GM21528 (cell line): ENCODE data around the gene EXOC3L2.
"Not testable (repeated sequence)": the region's sequence is repeated elsewhere in the genome, so short reads cannot be mapped to it uniquely, and the experiment has no call there.

ENCODE experiments used
- ATAC-seq: cut with Tn5 transposase; IDR thresholded peaks from one replicate; pipeline ENCODE4 v1.9.1; 2021; ENCODE audit warnings: mild to moderate bottlenecking, moderate library complexity; ENCODE audit not compliant: unreplicated experiment, low FRiP score

The EXOC3L2 gene

DNA sequence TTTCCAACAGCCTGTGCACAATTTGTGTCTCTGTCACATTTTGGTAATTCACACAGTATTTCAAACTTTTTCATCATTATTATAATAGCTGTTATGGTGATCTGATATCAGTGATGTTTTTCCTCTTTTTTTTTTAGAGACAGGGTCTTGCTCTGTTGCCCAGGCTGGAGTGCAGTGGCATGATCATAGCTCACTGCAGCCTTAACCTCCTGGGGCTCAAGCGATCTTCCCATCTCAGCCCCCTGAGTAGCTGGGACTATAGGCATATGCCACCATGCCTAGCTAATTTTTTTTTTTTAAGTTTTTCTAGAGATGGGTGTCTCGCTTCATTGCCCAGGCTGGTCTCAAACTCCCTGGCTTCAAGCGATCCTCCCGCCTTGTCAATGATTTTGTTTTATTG lies 11.6 kb upstream of the EXOC3L2 start:
- ATAC-seq: no peak

DNA sequence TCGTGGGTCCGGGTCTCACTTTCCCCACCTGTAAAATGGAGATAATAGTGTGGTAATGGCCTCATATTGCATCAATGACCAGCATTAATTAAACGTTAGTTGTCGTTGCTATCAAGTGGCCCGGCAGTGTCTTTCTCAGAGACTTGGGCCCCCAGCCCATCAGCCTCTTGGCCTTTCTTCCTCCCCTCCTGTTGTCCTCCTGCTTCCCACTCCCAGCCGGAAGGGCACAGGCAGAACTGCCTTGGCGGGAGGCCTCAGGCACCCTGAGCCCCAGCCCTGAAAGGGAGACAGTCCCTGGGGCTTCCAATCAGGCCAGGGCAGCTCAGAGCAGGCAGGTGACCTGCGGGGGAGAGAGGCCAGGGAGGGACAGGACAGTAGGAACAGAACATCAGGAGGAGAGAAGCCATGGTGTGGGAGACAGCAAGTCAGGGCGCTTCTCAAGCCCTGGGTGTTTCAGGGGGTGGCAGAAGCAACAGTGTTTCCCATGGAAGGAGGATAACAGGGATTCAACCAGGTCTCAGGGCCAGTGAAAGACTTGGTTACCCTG lies 10.5 kb upstream of the EXOC3L2 start:
- ATAC-seq: no peak

DNA sequence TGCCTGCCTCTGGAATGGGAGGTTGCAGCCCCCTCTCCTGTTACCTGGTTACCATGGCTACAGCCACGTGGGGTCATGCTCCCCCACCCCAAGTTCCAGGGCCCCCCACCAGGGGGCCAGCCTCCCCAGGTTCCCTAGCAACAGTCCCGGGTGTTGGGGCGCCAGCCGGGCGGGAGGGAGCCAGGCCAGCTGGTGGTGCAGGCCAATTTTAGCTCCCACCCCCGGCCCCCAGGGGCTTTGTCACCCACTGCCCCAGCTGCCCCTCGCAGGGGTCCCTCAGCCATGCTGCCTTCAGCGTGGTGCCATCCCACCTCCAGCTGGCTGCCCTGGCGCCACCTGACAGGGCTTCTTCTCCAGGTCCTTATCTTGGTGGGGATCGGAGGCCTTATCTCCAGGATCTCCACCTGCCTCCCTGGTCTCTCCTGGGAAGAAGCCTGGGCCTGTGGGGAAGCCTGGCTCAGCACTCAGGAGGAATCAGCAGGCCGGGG lies 8.9 kb upstream of the EXOC3L2 start:
- ATAC-seq: no peak

DNA sequence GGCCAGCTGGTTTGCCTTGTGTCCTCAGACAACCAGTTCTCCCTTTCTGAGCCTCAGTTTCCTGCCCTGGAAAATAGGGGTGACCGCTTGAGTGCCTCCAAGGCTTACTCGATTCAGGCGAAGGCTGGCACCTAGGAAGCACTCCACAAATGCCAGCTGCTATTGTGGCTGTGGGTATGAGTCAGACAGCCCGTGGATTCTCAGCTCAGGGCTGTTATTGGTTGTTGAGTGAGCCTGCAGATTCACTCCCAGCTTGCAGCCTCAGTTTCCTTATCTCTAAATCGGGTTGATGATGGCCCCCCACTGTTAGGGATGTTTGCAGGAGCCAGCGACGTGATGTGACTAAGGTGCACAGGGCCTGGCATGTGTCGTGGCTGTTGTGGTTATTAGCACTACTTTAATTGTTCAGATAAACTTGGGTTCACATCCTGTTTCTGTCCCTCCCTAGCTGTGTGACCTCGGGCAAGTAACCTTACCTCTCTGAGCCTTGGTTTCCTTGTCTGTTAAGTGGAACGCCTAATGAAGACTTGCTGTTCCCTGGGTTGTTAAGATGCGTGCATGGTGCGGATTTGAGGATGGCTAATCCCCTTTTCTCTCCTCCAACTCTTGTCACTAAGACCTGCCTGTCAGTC lies 8.3 kb upstream of the EXOC3L2 start:
- no peak for ATAC-seq

DNA sequence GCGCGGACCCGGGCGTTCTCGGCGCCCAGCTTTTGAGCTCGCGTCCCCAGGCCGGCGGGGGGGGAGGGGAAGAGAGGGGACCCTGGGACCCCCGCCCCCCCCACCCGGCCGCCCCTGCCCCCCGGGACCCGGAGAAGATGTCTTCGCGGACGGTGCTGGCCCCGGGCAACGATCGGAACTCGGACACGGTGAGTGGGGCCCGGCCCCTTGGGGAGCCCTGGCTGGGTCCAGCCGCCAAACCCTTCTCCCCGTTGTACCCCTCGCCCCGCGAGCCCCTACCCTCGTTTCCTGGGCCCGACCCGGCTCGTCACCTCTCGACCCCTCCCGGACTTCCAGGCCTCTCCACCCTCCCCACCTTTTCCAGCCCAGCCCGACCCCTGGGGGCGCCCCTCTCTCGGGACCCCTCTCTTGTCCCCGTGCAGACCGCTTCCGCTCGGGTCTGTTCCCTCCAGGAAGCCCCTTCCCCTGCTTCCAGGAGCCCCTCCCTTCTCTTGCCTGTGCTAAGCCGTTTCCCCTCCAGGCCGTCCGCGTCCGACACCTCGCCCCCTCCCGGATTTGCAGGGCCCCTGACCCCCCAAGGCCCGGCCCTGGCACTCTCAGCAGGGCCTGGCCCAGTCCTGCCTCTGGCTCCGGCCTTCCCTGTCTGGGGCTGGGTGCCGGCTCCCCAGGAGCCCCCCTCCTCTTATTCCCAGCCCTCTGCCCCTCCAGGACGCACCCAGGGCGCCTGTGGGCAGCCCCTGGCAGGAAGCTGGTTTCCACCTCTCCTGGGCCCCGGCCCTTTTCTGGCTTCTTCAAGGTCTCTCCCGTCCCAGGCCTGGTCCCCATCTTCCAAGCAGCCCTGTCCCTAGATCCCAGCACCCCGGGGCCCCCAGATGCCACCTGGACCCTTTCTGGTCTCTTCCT lies 6.5 kb upstream of the EXOC3L2 start:
- ATAC-seq: no peak

DNA sequence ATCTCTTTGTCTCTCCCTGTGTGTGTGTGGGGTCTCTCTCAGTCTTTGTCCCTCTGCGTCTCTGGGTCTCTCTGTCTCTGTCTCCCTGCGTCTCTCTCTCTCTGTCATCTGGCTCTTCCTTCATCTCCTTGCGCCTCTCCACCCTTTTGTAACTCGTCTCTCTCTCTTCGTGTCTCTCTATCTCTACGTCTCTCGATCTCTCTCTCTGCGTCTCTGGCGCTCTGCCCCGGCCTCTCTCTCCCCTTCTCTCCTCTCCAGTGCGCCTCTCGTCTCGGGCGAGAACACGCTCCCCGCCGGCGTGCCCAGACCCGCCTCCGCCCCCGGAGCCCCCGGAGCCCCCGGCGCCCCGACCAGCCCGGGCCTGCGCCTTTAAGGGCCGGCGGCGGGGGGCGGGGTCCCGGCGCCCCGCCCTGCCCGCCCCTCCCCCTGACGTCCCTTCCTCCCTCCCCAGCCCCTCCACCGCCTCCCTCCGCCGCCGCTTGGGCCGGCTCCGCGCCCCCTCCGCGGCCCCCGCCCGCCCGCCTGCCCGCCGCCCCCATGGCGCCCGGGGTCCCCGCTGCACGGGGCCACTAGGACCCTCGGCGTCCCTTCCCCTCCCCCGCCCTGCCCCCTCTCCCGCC lies 5.7 kb upstream of the EXOC3L2 start, which contains the start of gene MARK4:
TSS of gene MARK4 (plus strand) at position 440 of the 620 bp plus-strand sequence. CDS start 318 bp downstream, outside the sequence.
- no peak for ATAC-seq

DNA sequence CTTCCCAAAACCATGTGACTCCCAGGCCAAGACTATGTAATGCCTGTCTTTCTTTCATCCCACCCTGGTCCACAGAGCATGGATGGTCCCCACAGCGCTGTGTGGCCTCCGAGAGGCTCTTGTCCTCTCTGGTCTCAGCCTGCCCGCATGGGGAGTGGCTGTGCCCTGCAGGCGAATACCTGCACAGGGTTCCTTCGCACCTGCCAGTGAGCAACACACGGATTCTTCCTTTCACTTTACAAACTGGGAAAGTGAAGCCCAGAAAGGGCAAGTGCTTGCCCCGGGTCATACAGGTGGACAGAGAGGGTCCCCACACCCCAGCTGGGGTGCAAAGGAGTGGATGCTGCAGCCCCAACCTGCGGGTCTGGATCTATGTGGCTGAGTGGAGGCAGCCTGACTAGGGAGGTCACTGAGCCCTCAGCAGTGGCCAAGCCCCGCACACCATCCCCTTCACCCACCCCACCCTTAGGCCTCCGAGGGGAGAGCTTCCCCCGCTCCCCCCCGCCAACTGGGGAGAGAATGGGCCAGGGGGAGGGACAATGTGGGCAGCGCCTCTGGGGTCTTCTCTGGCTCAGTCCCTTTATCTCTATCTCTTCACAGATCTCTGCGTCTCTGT lies 5.1 kb upstream of the EXOC3L2 start:
- ATAC-seq: no peak

DNA sequence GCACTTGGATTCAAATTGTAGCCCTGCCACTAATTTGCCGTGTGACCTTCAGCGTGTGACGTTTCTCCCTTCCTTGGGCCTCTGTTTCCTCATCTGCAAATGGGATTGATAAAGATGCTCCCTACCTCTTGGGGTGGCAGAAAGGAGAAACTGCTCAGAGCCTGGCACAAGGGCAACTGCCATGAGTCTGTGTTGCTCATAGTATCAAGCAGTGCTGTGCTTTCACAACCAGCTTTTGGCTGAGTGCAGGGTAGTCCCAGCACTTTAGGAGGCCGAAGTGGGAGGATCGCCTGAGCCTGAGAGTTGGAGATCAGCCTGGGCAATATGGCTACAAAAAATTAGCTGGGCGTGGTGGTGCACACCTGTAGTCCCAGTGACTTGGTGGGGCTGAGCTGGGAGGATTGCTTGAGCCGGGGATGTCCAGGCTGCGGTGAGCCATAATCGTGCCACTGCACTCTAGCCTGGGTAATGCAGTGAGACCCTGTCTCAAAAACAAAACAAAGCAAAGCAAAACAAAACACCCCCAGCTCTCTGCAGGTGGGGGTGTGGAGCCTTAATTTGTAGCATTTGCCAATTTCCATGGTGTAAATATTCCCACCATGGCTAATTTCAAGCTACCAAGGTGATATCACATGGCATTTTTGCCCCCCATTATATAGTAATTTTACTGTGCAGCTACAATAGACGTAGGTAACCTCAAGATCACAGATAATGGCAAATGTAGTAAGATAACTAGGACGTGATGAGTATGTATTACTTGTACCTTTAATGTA lies 4.2 kb upstream of the EXOC3L2 start:
- ATAC-seq: no peak

DNA sequence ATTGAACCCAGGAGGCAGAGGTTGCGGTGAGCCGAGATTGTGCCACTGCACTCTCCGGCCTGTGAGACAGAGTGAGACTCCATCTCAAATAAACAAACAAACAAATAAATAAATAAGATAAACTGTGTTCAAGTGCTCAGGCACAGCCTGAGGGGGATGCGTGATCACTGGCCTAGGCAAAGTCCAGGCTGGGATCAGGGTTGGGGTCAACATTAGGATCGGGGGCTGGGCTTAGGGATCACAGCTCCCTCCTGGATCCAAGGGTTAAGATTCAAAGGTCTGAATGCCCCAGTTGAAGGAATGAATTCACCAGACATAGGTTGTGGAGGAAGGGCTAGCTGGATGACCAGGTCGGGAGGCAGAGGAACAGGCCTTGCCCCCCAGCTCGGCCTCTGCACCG lies 1.9 kb upstream of the EXOC3L2 start:
- ATAC-seq: no peak

DNA sequence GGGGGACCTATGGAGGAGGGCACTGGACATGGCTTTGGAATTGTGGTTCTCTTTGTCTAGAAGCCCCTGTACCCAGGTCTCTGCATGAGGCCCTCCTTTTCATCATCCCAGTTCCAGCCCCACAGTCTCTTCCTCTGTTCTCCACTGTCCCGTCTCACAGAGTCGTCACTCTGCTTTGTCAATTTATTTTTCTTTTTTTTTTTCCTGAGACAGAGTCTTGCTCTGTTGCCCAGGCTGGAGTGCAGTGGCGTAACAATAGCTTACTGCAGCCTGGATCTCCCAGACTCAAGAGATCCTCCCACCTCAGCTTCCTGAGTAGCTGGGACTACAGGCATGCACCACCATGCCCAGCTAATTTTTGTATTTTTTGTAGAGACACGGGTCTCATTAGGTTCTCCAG lies 619 bp upstream of the EXOC3L2 start:
- ATAC-seq: no peak

DNA sequence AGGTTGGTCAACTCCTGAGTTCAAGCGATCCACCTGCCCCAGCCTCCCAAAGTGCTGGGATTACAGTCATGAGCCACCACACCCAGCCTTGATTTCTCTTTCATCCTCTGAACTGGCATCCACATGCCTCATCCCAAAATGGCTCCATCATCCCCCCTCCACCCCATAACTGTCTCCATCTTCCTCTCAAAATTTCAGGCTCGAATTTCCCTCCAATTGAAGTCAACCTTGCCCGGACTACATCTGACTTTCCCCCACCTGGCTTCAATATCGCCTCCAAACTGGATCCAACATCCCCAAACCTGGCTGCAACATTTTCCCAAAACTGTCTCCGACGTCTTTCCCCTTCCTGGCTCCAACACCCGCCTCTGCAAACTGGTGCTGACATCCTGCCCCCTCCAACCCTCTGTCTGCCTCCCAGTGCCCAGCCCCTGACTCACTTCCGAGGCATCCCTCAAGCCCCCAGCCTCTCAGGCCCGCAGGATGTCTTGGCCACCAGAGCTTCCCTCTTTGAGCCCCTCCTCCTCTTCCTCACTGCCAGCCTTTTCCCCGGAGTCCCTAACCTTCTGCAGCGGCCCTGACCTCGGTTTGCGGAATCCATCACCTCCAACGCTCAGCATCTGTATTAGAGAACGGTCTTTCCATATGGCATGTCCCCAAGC lies 943 bp downstream of the EXOC3L2 start:
- ATAC-seq: no peak

DNA sequence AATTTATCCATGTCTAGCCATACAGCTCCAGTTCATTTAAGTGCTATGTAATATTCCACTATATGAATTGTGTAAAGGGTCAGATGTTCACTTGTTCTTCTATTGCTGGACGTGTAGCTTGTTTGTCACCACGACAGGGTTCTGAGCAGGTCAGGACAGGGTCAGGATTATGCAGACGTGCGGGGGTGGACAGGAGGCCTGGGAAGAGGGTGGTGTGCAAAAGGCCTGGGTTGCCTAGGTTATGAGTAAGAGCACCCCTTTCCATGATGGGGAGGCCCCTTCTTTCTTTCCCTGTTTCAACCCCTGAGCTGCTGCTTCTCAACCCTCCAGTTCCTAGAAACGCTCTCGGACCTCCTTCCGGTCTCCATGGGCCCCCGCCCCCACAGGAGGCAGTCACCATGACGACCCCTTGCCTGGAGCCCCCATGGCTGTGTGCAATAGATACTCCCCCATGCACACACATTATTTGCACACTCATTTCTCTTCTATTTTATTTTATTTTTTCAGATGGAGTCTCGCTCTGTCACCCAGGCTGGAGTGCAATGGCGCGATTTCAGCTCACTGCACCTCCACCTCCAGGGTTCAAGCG lies 2.0 kb downstream of the EXOC3L2 start:
- ATAC-seq: no peak

DNA sequence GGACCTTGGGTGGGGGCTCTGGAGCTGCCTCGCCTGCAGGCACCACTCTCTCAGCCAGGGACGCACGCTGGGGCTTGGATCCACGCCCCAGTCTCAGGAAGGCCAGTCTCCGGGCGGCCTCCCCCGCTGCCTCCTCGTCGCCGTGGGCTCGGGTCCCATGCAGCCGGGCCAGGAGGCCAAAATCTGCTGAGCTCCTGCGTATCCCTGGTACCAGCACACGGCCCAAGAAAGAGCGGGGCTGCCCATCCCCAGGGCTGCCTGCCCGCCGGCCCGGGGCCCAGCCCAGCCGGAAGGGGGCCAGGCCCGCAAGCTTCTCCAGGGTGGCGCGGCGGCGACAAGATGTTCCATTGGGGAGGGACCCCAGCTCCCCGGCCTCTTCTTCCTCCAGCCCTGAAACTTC lies 6.7 kb downstream of the EXOC3L2 start:
- ATAC-seq: no peak

DNA sequence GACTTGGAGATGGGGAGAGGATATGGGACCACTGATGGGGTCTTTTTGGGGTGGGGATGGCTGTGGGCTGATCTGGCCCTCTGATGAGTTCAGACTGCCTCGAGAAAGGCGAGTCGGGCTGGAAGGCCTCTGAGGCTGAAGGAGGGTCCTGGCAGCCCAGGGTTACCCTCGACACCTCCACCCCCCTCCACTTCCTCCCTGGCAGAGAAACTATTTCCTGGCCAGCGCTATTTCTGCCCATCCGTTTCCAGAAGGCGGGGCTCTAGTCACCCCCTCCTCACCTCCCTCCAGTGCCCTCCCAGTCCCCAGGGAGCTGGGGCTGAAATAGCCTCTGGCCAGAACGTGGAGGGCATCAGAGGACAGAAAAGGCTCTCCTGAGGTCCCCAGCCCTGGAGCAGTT lies 9.7 kb downstream of the EXOC3L2 start:
- no peak for ATAC-seq

DNA sequence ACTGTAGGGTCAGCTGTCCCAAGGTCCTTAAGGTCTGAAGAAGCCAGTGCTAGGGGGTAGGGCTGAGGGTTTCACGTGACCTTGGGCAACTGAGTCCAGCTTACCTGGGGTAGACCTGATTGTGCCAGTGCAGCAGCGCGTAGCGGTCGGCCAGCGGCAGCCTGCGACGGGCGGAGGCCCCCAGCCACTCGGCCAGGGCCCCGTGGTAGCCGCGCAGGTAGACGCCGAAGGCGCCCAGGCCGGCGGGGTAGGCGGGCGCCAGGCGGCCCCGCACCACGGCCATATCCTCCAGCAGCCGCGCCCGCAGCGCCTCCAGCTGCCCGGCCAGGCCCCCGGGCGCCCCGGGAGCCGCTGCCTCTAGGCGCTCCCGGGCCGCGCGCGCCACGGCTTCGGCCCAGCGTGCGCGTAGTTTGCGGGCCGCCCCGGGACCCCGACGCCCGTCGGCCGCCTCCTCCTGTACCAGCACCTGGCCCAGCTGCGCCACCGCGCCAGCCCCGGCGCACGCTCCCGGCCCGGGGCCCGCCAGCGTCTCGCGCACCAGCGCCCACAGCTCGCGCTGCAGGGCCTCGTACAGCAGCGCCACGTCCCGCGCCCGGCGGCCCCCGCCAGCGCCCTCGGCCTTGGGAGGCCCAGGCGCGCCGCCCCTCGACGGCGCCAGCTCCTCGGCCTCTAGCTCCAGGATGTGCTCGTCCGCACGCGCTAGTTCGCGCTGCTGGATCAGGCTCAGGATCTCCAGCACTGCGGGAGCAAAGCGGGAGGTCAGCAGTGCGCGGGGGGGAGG lies 10.9 kb downstream of the EXOC3L2 start:
- no peak for ATAC-seq

DNA sequence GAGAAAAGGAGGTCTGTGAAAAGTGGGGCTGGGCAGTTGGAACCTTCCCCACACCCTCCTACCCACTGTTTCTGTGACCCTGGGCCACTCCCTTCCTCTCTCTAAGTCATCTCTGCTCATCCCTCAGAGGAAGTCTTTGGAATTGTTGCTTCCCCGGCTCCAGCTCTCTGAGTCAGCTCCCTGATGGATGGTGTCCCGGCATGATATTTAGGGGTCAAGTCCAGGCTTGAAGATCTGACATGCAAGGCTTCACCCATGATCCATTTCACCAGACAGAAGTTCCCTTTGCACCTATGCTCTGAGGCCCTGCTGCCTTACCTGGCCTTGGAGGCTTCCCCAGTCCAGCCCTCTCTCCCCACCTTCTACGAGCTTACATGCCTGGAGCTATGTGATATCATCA lies 13.3 kb downstream of the EXOC3L2 start:
- ATAC-seq: no peak

DNA sequence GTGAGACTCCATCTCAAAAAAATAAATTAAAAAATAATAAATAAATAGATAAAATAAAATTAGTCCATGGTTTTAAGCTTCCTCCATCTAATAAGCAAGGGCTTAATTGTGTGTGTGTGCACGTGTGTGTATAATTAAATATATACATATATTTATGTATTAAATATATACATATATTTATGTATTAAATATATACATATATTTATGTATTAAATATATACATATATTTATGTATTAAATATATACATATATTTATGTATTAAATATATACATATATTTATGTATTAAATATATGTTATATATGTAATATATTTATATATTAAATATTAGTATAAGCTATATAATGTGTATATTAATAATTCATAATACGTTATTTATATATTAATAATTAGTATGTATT lies 16.2 kb downstream of the EXOC3L2 start:
- ATAC-seq: not testable (repeated sequence)

DNA sequence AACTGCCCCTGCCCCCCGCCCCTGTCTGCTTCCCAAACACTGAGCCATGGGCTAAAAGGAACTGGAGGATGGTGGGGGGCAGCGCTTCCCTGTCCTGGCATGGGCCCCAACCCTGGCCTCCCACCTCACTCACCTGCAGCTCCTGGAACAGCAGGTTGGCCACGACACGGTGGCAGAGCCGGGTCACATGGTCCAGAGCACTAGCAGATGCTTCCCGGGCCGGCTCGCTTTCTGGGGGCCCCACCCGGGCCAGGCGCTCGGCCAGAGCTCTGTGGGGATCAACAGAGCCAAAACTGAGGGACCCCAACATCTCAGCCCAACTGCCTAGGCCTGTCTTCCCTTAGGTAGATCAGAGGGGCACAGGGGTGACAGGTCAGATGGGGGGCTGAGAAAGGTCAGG lies 20.6 kb downstream of the EXOC3L2 start:
- ATAC-seq: no peak
